ENCODE results near the gene ATF6.

The ATF6 gene

GRCh38 chr1:161787355-161787754 lies 21.2 kb downstream of the ATF6 start:
- DNase-seq (ENCODE audit: extremely low spot score), result no peak
- ChIA-PET CTCF (interaction anchor here (11.3 kb wide), 1 partner anchor 247 kb away, joined by 236 read pairs; no protein-coding TSS in a partner anchor), POLR2A (no interaction called here)
- no peak for TF ChIP-seq CTCF (IDR thresholded peaks at IDR 0.05; ENCODE audit: control extremely low read depth, extremely low read depth, low read depth, missing control alignments)

DNA sequence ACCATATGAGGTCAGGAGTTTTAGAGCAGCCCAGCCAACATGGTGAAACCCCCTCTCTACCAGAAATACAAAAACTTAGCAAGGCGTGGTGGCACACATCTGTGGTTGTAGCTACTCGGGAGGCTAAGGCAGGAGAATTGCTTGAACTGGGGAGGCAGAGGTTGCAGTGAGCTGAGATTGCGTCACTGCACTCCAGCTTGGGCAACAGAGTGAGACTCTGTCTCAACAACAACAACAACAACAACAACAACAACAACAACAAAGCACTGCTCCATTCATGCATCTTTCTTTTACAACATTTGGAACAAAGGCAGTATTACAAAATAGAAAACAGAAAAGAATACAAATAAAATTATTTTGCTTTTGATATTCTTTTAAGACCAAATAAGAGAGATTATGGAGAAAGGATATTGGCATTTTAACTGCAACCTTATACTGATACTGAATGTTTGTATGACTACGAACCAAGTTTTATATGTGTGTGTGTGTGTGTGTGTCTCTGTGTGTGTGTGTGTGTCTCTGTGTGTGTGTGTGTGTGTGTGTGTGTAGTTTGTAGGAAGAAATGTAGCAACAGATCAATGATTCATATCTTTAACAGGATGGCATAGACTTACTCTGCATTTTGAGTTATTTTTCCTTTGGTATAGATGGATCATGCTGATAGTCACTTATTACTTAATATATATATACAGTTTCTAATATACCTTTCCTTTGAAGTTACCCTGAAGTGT lies 24.6 kb downstream of the ATF6 start:
- CTCF ChIA-PET, result interaction anchor here (11.3 kb wide), 1 partner anchor 243 kb away, joined by 236 read pairs; no protein-coding TSS in a partner anchor
- no peak for TF ChIP-seq CTCF (IDR thresholded peaks at IDR 0.05; ENCODE audit: control extremely low read depth, extremely low read depth, low read depth, missing control alignments)
- DNase-seq (ENCODE audit: extremely low spot score), result no peak
- POLR2A ChIA-PET, result no interaction called here

- POLR2A ChIA-PET, result interaction anchor here (0.6 to 0.7 kb wide), 2 partner anchors 9 to 245 kb away, joined by 3 to 4 read pairs; no protein-coding TSS in a partner anchor
- no peak for TF ChIP-seq CTCF (IDR thresholded peaks at IDR 0.05; ENCODE audit: control extremely low read depth, extremely low read depth, low read depth, missing control alignments)
- DNase-seq (ENCODE audit: extremely low spot score), result no peak
- CTCF ChIA-PET, result interaction anchor here (0.7 to 11.3 kb wide), 42 partner anchors 8 to 485 kb away, joined by 3 to 236 read pairs (median 4); partner anchors contain the start of genes ATF6, DUSP12 and OLFML2B
These were observed 26.0 kb downstream of the ATF6 start for GRCh38 chr1:161791904-161792655.

GRCh38 chr1:161792740-161793139 lies 26.6 kb downstream of the ATF6 start:
- ChIA-PET POLR2A (interaction anchor here (0.7 kb wide), 1 partner anchor 244 kb away, joined by 3 read pairs; no protein-coding TSS in a partner anchor), CTCF (interaction anchor here (0.7 to 11.3 kb wide), 44 partner anchors 8 to 484 kb away, joined by 3 to 236 read pairs (median 4); partner anchors contain the start of genes ATF6, DUSP12 and OLFML2B)
- peak; percentile 47 for DNase-seq (ENCODE audit: extremely low spot score)
- peak; percentile 28 for TF ChIP-seq CTCF (IDR thresholded peaks at IDR 0.05; ENCODE audit: control extremely low read depth, extremely low read depth, low read depth, missing control alignments)

DNA sequence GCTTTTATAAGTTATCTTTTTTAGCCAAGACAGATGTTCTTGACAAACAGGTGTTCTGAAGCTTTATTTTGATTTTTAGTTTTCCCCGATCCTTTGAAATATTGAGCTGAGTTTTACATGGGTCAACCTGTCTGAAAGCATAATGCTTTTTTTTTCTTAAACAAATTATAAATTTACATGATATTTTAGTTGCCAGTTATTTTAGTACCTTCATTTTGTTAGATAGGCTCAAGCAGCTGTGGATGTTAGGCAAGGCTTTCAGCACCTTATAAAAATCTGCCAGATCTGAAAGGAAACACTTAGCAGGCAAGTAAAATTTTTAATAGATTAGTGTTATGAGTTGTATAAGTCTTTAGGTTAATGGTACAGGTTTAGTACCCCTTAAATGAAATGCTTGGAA lies 33.7 kb downstream of the ATF6 start:
- ChIA-PET POLR2A (no interaction called here), CTCF (no interaction called here)

More for the DNA sequence above, 33.7 kb downstream of the ATF6 start:
- DNase-seq (ENCODE audit: extremely low spot score), result no peak
- no peak for TF ChIP-seq CTCF (IDR thresholded peaks at IDR 0.05; ENCODE audit: control extremely low read depth, extremely low read depth, low read depth, missing control alignments)
